K562 (cell line): ENCODE results near the gene CPED1. TPM values are rescaled to one million over a fixed set of nuclear protein-coding genes. Genes with fewer than 3 reads are reported as not detected.

ENCODE experiments used
- AFF1 ChIP-seq, 2 experiments: fragments of 450-650 bp; IDR thresholded peaks; 2 replicates each; pipeline ENCODE4 v1.6.1; 2018; ENCODE audit warnings: mild to moderate bottlenecking in 2 of 2, low read depth in 1 of 2; ENCODE audit not compliant: partially characterized antibody in 2 of 2
- BACH1 ChIP-seq: fragments of 200-800 bp; sonication (Bioruptor generic); IDR thresholded peaks from 2 replicates; pipeline ENCODE4 v1.6.1; 2016; ENCODE audit warnings: missing genetic modification characterization, missing compliant biosample characterization
- CBX5 ChIP-seq: IDR thresholded peaks from 2 replicates; pipeline ENCODE4 v1.6.1; 2014; ENCODE audit warnings: low read depth, borderline replicate concordance
- CHCHD3 ChIP-seq: fragments of 250-450 bp; sonication (Bioruptor Pico); IDR thresholded peaks from 2 replicates; pipeline ENCODE4 v2.1.2; 2022; ENCODE audit warnings: mild to moderate bottlenecking
- KAT2B ChIP-seq: IDR thresholded peaks from one replicate; pipeline ENCODE4 v1.6.1; 2012; ENCODE audit warnings: low read depth, mild to moderate bottlenecking, control low read depth, inconsistent platforms, low read length, moderate library complexity
- PHF8 ChIP-seq: fragments of 200-600 bp; sonication (generic); IDR thresholded peaks from 2 replicates; pipeline ENCODE4 v1.6.1; 2012; ENCODE audit warnings: mixed run types, mild to moderate bottlenecking, inconsistent platforms, low read length, moderate library complexity, borderline replicate concordance
- RBBP5 ChIP-seq: fragments of 200-600 bp; sonication (generic); IDR thresholded peaks from 2 replicates; pipeline ENCODE4 v1.6.1; 2012; ENCODE audit warnings: borderline replicate concordance, mild to moderate bottlenecking, low read length, control low read depth, inconsistent platforms; ENCODE audit not compliant: insufficient read depth, poor library complexity, severe bottlenecking
- SMARCA4 ChIP-seq: fragments of 450-650 bp; IDR thresholded peaks from 2 replicates; pipeline ENCODE4 v1.6.1; 2016
- SMARCA5 ChIP-seq: fragments of 450-650 bp; IDR thresholded peaks from 2 replicates; pipeline ENCODE4 v1.6.1; 2016
- SNIP1 ChIP-seq: fragments of 450-650 bp; IDR thresholded peaks from 2 replicates; pipeline ENCODE4 v1.7.1; 2017; ENCODE audit warnings: low read depth, mild to moderate bottlenecking
- STAG1 ChIP-seq: sonication (generic); formaldehyde crosslinking; IDR thresholded peaks from 2 replicates; pipeline ENCODE4 v1.5.0; 2020; ENCODE audit warnings: missing genetic modification reagents, borderline replicate concordance
- TEAD4 ChIP-seq, 2 experiments: sonication (generic) in 1 of 2; formaldehyde crosslinking in 1 of 2; IDR thresholded peaks; 2 replicates each; pipeline versions ENCODE4 v1.6.1 to v1.8.0; 2012 to 2022; ENCODE audit warnings: borderline replicate concordance in 1 of 2, inconsistent platforms in 1 of 2, low read length in 1 of 2, mild to moderate bottlenecking in 1 of 2, missing genetic modification reagents in 1 of 2
- ZHX1 ChIP-seq: fragments of 150-350 bp; conservative IDR thresholded peaks from 2 replicates; pipeline ENCODE4 v1.6.1; 2014; ENCODE audit warnings: low read length
- ZKSCAN3 ChIP-seq: fragments of 250-450 bp; sonication (Bioruptor Pico); IDR thresholded peaks from 2 replicates; pipeline ENCODE4 v1.4.0; 2020
- ZKSCAN8 ChIP-seq: fragments of 200-800 bp; sonication (Bioruptor generic); IDR thresholded peaks from 2 replicates; pipeline ENCODE4 v1.6.1; 2016; ENCODE audit warnings: missing genetic modification characterization, missing compliant biosample characterization
- ZNF217 ChIP-seq: sonication (generic); formaldehyde crosslinking; IDR thresholded peaks from 2 replicates; pipeline ENCODE4 v1.8.0; 2022; ENCODE audit warnings: mild to moderate bottlenecking, missing genetic modification reagents
- polyA plus RNA-seq, 8 experiments: library from polyadenylated mRNA; depleted of rRNA in 4 of 8; stranded (reverse) in 5 of 8; unstranded in 3 of 8; fragments of >200 nt; fragmentation: Nextera tagmentation in 2 of 8; fragmentation: Illumina TruSeq in 1 of 8; extraction: Ambion mirVana in 2 of 8; extraction: Trizol in 1 of 8; gene quantifications; 2 replicates each; pipeline versions ENCODE4 v1.2.1 to v1.2.3, GENCODE V29; 2011 to 2014; ENCODE audit warnings: inconsistent platforms in 1 of 8, missing spikeins in 1 of 8
- total RNA-seq, 7 experiments: library from RNA; depleted of rRNA in 6 of 7; stranded (reverse); fragments of >200 nt in 6 of 7; fragmentation: Illumina TruSeq in 2 of 7; extraction: Trizol in 2 of 7; gene quantifications; 2 replicates each; pipeline versions ENCODE4 v1.2.1 to v1.2.3, GENCODE V29; 2011 to 2021; ENCODE audit warnings: low replicate concordance in 1 of 7
- TF ChIP-seq, protein P1 (sequence below): fragments of 450-650 bp; IDR thresholded peaks from 2 replicates; pipeline ENCODE4 v1.6.1; 2018; ENCODE audit not compliant: partially characterized antibody

Gene CPED1
- total and polyA plus RNA-seq, 9 of the 15 experiments (the other 6 are each of a cell fraction or from before 2014, with no cell fraction given): 195 to 393 (median 290) TPM

GRCh38 chr7:121046893-121047468 is 58.5 kb downstream of the CPED1 start (continued):
- TF ChIP-seq ZHX1 (no peak), BACH1 (tag) (no peak), ZKSCAN3 (no peak), PHF8 (no peak), SMARCA5 (no peak), ZKSCAN8 (CRISPR knock-in tag) (peak; percentile 53; the same call in 1 of the 2 replicates), AFF1 (IDR thresholded peaks at IDR 0.05; ENCODE audit: low read depth in 1 of 2, partially characterized antibody in 2 of 2) (peak in 1 of 2 experiments; percentile 31), CBX5 (no peak), CHCHD3 (CRISPR knock-in tag) (no peak), SMARCA4 (peak; percentile 91), SNIP1 (no peak), STAG1 (CRISPR knock-in tag) (no peak), RBBP5 (no peak), TEAD4 (IDR thresholded peaks at IDR 0.05; ENCODE audit: low read length) (peak; percentile 93), TEAD4 (CRISPR knock-in tag; IDR thresholded peaks at IDR 0.05; ENCODE audit: borderline replicate concordance) (no peak), ZNF217 (CRISPR knock-in tag) (no peak), KAT2B (no peak)
- TF ChIP-seq, protein P1, sequence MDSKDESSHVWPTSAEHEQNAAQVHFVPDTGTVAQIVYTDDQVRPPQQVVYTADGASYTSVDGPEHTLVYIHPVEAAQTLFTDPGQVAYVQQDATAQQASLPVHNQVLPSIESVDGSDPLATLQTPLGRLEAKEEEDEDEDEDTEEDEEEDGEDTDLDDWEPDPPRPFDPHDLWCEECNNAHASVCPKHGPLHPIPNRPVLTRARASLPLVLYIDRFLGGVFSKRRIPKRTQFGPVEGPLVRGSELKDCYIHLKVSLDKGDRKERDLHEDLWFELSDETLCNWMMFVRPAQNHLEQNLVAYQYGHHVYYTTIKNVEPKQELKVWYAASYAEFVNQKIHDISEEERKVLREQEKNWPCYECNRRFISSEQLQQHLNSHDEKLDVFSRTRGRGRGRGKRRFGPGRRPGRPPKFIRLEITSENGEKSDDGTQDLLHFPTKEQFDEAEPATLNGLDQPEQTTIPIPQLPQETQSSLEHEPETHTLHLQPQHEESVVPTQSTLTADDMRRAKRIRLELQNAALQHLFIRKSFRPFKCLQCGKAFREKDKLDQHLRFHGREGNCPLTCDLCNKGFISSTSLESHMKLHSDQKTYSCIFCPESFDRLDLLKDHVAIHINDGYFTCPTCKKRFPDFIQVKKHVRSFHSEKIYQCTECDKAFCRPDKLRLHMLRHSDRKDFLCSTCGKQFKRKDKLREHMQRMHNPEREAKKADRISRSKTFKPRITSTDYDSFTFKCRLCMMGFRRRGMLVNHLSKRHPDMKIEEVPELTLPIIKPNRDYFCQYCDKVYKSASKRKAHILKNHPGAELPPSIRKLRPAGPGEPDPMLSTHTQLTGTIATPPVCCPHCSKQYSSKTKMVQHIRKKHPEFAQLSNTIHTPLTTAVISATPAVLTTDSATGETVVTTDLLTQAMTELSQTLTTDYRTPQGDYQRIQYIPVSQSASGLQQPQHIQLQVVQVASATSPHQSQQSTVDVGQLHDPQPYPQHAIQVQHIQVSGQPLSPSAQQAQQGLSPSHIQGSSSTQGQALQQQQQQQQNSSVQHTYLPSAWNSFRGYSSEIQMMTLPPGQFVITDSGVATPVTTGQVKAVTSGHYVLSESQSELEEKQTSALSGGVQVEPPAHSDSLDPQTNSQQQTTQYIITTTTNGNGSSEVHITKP: no peak
